Stimulated activated effector memory CD8-positive, alpha-beta T cell treated with anti-CD3 and anti-CD28 coated beads, Interleukin-12 subunit alpha, Interleukin-12 subunit beta, amount 100 ng/mL, for 72 hours (primary cell): ENCODE measurements around the gene SYT6.
"Not testable (repeated sequence)": the region's sequence is repeated elsewhere in the genome, so short reads cannot be mapped to it uniquely, and the experiment has no call there.

Experiments used
- ATAC-seq: fragments of 150-1000 bp; cut with Tn5 transposase; 2 replicates; pipeline ENCODE4 v1.10.0; 2021
- DNase-seq, 2 donors: peaks; one replicate each; pipeline ENCODE4 v3.0.0; 2021 to 2022; ENCODE audit warnings: low spot score in 2 of 2
- H3K27ac Mint-ChIP-seq: one replicate; pipeline ENCODE4 v1.8.0; 2022; ENCODE audit warnings: mild to moderate bottlenecking, mixed read lengths
- H3K36me3 Mint-ChIP-seq: one replicate; pipeline ENCODE4 v1.8.0; 2022; ENCODE audit warnings: mild to moderate bottlenecking, mixed read lengths
- H3K4me1 Mint-ChIP-seq: one replicate; pipeline ENCODE4 v1.8.0; 2022; ENCODE audit warnings: mixed read lengths
- H3K4me3 Mint-ChIP-seq: one replicate; pipeline ENCODE4 v1.8.0; 2022; ENCODE audit warnings: mild to moderate bottlenecking, mixed read lengths
- H3K9me3 Mint-ChIP-seq: one replicate; pipeline ENCODE4 v1.8.0; 2022; ENCODE audit warnings: mixed read lengths

SYT6 gene

DNA sequence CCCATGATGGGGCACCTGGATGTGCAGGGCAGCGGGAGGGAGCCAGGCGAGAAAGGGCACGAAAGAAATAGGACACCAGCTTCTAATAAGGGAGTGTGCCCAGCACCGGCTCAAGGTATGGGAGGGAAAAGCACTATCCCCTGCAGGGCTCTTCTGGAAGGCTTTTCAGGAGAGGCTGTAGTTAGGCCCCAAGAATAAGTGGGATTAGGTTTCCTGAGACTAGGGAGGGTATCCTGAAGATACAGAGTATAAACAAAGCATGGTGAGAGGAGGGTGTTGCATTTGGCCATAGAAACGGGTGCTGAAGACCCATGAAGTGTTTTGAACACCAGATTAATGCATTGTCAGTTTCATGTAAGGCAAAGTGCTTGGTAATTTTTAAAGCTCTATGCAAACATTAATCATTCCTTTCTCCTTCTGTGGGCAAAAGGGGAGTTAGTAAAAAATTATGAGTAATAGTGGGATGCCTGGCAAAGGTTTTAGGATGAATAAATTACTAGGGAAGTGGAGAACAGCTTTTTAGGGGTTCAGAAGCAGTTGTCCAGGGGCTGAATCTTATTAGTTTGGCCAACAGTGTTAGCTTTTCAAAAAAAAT lies 74.0 kb downstream of the SYT6 start:
- no peak overlapping the region for H3K27ac Mint-ChIP-seq
- peaks cover 14% of the 10 kb centered on the region for H3K4me1 Mint-ChIP-seq
- no peaks in the 10 kb centered on the region for H3K36me3 Mint-ChIP-seq
- no peak overlapping the region for H3K4me3 Mint-ChIP-seq
- ATAC-seq (no peak), DNase-seq (no peak)
- no peaks in the 10 kb centered on the region for H3K9me3 Mint-ChIP-seq

DNA sequence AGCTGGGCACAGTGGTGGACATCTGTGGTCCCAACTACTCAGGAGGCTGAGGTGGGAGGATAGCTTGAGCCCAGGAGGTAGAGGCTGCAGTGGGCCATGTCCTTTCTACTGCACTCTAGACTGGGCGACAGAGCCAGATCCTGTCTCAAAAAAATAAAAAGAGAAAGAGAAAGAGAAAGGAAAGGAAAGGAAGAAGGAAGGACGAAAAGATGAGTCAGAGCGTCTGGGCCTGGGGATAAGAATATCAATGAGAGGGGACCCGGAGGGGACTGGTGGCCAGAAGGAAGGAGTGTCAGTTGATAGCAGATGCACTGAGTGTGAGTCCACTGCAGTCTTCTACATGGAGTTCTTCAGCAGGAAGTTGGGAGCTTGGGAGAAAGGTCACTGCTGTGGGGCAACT lies 75.6 kb downstream of the SYT6 start:
- H3K9me3 Mint-ChIP-seq: peaks cover 3% of the 10 kb centered on the region

DNA sequence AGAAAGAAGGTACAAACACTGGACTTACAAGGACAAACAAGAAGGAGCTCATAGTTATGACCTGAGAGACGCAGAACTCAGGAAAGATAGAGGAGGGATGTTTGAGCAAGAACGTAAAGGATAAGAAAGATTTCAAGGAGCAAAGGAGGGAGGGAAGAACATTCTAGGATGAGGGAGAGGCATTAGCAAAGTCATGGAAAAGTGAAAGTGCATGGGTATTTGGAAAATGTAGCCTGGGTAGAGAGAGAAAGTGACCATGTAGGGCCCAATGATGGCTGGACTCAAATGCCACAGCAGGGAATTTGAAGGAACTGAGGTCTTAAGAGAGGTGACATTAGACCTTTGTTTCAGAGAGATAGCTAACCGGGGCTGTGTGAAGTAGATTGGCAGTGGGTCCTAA lies 76.5 kb downstream of the SYT6 start:
- Mint-ChIP-seq H3K36me3 (no peaks in the 10 kb centered on the region), H3K4me1 (peaks cover 14% of the 10 kb centered on the region), H3K9me3 (peaks cover 3% of the 10 kb centered on the region), H3K4me3 (no peak overlapping the region), H3K27ac (no peak overlapping the region)
- DNase-seq (no peak), ATAC-seq (no peak)

More for the DNA sequence above, 75.6 kb downstream of the SYT6 start:
- Mint-ChIP-seq H3K4me1 (peaks cover 14% of the 10 kb centered on the region), H3K4me3 (no peak overlapping the region), H3K36me3 (no peaks in the 10 kb centered on the region), H3K27ac (no peak overlapping the region)
- ATAC-seq (no peak), DNase-seq (no peak)

DNA sequence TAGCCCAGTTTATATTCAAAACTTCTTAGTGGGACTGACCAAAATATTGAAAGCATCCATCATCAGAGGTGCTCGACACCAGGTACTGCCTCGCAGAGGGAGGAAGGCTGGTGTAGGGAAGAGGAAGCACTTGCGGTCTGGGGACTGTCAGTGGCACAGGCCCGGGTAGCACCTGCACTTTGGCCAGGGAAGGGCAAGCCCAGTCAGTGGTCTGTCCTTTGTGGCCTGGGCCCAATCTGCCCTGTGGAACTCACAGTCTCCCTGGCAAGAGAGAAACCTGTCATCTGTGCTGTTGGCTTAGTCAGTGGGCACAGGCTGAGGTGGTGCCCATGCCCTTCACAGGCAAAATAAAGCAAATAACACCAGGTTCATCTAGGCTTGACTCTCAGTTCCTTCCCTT lies 77.4 kb downstream of the SYT6 start:
- DNase-seq: no peak
- peaks cover 14% of the 10 kb centered on the region for H3K4me1 Mint-ChIP-seq
- no peak overlapping the region for H3K27ac Mint-ChIP-seq
- ATAC-seq: no peak
- peaks cover 3% of the 10 kb centered on the region for H3K9me3 Mint-ChIP-seq
- no peak overlapping the region for H3K4me3 Mint-ChIP-seq
- no peaks in the 10 kb centered on the region for H3K36me3 Mint-ChIP-seq

DNA sequence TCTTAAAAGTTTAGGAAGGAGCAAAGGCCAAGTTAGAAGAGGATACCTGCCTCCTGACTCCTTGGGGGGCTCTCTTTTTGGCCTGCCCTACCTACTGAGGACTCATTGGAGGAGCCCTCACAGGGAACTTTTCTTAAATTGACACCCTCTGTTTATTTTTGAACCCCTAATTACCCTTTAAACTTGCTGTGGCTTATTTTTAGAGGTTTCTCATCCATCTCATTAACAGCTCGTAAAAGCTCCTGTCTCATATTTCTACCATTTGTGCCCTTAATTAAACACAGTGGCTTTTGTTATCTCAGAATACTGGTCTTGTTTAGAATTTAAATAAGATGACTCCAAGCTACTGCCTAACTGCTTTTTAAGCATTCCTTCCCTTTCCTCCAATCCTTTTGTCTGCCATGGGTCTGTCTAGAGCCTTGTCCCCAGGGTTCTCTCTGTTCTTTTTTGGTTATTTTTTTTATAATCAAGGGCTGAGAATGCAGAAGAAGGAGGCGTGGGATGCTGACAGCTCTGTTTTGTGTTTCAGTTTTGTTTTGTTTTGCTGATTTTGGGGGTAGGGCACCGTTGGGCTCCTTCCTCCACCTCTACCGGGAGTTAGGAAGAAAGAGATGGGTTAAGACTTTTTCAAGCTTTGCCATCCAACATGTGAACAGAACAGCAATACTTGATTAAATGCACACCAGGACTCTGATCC lies 78.0 kb downstream of the SYT6 start:
- Mint-ChIP-seq H3K27ac (peak overlapping the region; percentile 9), H3K36me3 (no peaks in the 10 kb centered on the region), H3K4me1 (peaks cover 14% of the 10 kb centered on the region), H3K9me3 (peaks cover 3% of the 10 kb centered on the region), H3K4me3 (no peak overlapping the region)
- DNase-seq: no peak
- no peak for ATAC-seq

DNA sequence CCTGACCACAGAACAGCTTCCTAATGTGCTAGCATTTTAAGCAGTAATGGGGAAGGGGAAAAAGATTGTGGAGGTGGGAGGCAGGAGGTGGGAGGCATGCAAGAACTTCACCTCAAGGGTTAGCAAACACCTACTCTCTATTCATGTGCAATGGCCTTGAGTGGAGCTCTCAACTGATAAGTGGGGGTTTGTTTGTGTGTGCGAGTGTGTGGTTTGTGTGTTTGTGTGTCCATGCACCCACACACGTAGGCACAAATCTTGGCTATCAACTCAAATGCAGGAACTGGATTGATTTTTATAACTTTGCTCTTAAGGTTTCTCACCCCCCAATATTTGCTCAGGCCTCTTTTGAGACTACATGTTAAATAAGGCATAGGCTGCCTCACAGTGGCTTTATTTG lies 78.6 kb downstream of the SYT6 start:
- Mint-ChIP-seq H3K36me3 (no peaks in the 10 kb centered on the region), H3K4me1 (peaks cover 14% of the 10 kb centered on the region), H3K9me3 (peaks cover 3% of the 10 kb centered on the region), H3K27ac (no peak overlapping the region), H3K4me3 (no peak overlapping the region)
- ATAC-seq (no peak), DNase-seq (no peak)

DNA sequence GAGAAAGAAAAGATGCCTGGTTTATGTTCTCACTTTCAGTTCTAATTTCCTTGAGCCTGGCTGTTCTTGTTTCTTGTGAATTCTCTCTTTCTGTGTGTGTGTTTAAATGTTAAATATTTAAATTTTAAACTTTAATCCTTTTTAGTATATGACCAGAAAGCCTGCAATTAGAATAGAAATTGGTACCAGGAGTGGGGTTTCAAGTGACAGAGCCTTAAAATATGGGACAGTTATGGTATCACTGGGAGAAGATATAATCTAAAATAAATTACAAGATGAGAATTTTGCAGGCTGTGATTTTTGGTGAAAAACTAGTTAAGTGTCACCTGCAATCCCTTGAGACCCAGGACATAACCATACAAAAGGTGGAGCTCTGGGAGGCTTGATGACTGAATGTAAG lies 81.4 kb downstream of the SYT6 start:
- H3K4me3 Mint-ChIP-seq: no peak overlapping the region
- ATAC-seq: no peak
- H3K4me1 Mint-ChIP-seq: peaks cover 6% of the 10 kb centered on the region
- peaks cover 3% of the 10 kb centered on the region for H3K9me3 Mint-ChIP-seq
- no peaks in the 10 kb centered on the region for H3K36me3 Mint-ChIP-seq
- no peak overlapping the region for H3K27ac Mint-ChIP-seq
- no peak for DNase-seq

DNA sequence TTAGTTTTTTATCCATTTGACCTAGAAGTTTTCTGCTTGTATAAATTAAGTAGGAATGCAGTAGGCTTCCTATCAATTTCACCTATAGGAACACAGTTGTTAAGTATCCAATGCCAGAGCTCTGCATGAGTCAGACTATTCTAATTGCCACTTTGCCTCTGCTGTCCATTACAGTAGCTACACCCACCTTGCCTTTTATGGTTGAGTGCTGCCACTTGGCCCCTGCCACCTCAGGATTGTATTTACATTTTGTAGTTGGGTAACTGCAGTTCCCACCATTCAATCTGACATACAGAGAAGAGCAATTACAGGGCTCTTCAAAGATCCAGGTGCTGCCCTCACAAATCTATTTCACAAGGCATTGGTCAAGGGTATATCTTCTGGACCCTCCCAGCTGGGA lies 83.9 kb downstream of the SYT6 start:
- not testable (repeated sequence) for DNase-seq, H3K4me3 Mint-ChIP-seq, H3K27ac Mint-ChIP-seq, H3K9me3 Mint-ChIP-seq, H3K4me1 Mint-ChIP-seq, H3K36me3 Mint-ChIP-seq, ATAC-seq

DNA sequence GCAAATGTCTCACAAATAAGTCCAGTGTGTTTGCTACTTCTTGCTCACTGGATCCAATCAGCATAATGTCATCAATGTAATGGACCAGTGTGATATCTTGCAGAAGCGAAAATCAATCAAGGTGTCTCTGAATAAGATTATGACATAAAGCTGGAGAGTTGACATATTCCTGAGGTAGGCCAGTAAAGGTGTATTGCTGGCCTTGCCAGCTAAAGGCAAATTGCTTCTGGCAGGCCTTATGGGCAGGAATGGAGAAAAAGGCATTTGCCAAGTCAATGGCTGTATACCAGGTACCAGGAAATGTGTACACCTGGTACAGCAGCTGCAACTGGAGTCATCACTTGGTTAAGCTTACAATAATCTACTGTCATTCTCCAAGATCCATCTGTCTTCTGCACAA lies 85.0 kb downstream of the SYT6 start:
- H3K4me1 Mint-ChIP-seq, DNase-seq, H3K36me3 Mint-ChIP-seq, H3K4me3 Mint-ChIP-seq, ATAC-seq, H3K27ac Mint-ChIP-seq, H3K9me3 Mint-ChIP-seq: not testable (repeated sequence)

DNA sequence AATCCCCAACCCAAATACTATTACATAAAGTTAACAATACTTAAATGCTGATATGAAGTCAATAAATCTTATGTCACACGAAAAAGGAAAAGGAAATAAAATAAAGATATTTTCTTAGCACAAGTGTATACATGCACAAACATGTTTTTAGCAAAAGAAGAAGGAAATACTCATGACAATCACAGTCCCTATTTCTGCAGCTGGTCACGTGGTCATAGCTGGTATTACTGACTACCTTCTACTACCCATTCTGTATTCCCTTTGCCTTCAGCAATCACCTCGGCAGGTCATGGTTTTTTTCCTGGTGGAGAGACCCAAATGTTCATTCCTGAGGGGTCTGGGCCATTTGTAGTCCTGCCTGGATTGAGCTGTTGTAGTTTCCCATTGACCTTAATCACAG lies 88.0 kb downstream of the SYT6 start:
- not testable (repeated sequence) for DNase-seq, H3K9me3 Mint-ChIP-seq, H3K4me3 Mint-ChIP-seq, H3K4me1 Mint-ChIP-seq, ATAC-seq, H3K36me3 Mint-ChIP-seq, H3K27ac Mint-ChIP-seq

DNA sequence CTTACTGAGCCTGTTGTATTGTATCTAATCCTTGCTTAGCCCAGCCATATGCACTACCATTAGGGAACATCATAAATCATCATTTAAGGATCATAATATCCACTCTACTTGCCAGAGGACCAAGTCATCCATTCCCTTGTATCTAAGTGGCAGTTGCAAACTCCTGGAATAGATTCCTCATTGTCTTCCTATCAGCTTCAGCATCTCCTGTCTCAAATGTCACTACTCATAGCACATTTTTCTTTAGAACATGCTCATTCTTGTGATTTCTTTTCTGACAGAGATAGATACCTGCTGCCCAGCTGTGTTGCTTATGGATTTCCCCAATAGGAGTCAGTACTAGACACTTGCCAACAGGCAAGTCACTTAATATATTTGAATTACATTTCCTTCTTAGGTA lies 90.1 kb downstream of the SYT6 start:
- H3K4me3 Mint-ChIP-seq: no peak overlapping the region
- H3K4me1 Mint-ChIP-seq: no peaks in the 10 kb centered on the region

DNA sequence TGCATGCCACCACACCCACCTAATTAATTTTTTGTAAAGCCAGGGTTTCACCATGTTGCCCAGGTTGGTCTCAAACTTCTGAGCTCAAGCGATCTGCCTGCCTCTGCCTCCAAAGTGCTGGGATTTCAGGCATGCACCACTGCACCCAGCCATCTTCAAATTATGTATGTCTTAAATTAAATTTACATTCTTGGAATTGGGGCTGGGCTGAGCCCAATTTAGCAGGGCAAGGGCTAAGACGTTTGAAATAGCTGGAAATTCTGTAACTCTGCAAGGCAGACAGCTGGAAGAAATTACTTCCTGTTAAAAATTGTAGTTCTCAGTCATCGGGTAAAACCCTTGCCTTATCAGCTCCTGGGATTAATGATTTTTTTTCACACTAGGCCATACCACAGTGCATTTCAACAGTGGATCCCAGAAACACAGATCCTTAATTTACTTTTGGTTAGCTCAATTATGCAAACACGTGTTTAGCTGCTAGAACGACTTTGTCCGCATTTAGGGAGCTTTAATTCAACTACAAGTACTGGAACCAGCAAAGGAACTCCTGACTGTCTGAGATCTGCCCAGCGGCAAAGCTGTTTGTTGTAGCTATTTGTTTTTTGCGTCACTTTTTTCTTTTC lies 91.1 kb downstream of the SYT6 start:
- Mint-ChIP-seq H3K4me3 (no peak overlapping the region), H3K36me3 (no peaks in the 10 kb centered on the region), H3K4me1 (no peaks in the 10 kb centered on the region), H3K27ac (no peak overlapping the region), H3K9me3 (no peaks in the 10 kb centered on the region)
- ATAC-seq (no peak), DNase-seq (no peak)

More for the DNA sequence above, 90.1 kb downstream of the SYT6 start:
- no peaks in the 10 kb centered on the region for H3K36me3 Mint-ChIP-seq
- no peak overlapping the region for H3K27ac Mint-ChIP-seq
- no peaks in the 10 kb centered on the region for H3K9me3 Mint-ChIP-seq
- ATAC-seq: no peak
- no peak for DNase-seq

DNA sequence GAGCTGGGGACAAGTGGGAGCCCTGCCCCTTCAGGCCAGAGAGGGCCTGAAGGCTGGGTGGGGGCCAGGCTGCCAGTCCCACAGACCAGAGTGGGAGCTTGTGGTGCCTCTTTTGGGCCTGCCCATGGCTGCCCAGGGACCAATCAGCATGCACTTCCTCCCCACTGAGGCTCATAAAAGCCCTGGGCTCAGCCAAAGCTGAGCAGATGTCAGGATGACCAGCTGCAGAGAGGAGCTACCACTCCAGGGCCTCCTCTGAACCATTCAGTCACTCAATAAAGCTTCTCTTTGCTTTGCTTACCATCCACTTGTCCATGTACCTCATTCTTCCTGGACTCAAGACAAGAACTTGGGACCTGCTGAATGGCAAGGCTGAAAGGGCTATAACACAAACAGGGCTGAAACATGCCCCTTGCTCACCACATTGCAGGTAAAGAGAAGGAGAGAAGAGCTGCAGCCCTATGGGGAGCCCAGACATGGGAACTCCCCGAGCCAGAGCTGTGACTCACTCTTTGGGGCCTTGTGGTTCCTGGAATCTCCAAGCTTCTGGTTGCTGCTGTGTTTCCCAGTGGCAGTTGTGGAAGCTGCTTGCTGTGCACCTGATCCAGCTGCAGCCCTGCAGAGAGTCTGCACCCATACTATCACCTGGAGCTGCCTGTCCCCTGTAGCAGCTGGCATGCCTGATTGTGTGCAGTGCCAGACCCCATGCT lies 92.4 kb downstream of the SYT6 start:
- H3K4me3 Mint-ChIP-seq: no peak overlapping the region
- no peaks in the 10 kb centered on the region for H3K4me1 Mint-ChIP-seq
- H3K9me3 Mint-ChIP-seq: peaks cover 1% of the 10 kb centered on the region
- ATAC-seq (peak; percentile 21), DNase-seq (no peak)
- H3K27ac Mint-ChIP-seq: no peak overlapping the region
- H3K36me3 Mint-ChIP-seq: no peaks in the 10 kb centered on the region

DNA sequence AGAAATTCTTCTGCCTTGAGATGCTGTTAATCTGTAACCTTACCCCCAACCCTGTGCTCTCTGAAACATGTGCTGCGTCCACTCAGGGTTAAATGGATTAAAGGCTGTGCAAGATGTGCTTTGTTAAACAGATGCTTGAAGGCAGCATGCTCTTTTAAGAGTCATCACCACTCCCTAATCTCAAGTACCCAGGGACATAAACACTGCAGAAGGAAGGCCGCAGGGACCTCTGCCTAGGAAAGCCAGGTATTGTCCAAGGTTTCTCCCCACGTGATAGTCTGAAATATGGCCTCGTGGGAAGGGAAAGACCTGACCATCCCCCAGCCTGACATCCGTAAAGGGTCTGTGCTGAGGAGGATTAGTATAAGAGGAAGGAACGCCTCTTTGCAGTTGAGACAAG lies 95.4 kb downstream of the SYT6 start:
- H3K36me3 Mint-ChIP-seq, ATAC-seq, H3K4me1 Mint-ChIP-seq, H3K9me3 Mint-ChIP-seq, DNase-seq, H3K4me3 Mint-ChIP-seq, H3K27ac Mint-ChIP-seq: not testable (repeated sequence)

DNA sequence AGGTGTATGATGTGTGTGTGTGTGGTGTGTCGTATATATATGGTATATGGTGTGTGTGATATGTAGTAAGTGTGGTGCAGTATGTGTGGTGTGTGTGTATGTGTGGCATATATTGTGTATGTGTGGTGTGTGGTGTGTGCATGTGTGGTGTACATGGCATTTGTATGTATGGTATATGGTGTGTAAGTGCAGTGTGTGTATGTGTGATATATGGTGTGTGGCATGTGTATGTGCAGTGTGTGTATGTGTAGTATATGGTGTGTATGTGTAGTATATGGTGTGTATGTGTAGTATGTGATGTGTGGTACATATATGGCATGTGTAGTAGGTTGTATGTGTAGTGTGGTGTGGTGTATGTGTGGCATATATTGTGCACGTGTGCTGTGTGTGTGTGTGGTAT lies 99.5 kb downstream of the SYT6 start:
- H3K9me3 Mint-ChIP-seq: peaks cover 3% of the 10 kb centered on the region
- H3K4me3 Mint-ChIP-seq: no peak overlapping the region
- no peak for ATAC-seq
- no peaks in the 10 kb centered on the region for H3K4me1 Mint-ChIP-seq
- no peak for DNase-seq
- no peak overlapping the region for H3K27ac Mint-ChIP-seq
- H3K36me3 Mint-ChIP-seq: no peaks in the 10 kb centered on the region

DNA sequence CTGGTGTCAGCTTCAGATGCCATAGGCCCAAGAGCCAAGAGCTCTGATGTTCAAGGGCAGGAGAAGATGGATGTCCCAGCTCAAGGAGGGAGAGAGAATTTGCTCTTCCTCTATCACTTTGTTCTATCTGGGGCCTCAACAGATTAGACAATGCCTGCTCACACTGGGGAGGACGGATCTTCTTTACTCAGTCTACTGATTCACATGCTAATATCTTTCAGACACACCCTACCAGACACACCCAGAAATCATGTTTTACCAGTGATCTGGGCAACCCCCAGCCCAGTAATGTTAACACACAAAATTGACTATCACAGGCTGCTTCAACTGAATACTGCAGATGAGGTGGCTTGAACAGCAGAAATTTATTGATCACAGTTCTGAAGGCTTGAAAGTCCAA lies 105.4 kb downstream of the SYT6 start:
- peaks cover 3% of the 10 kb centered on the region for H3K9me3 Mint-ChIP-seq
- no peak overlapping the region for H3K4me3 Mint-ChIP-seq
- DNase-seq (no peak), ATAC-seq (no peak)
- H3K4me1 Mint-ChIP-seq: no peaks in the 10 kb centered on the region
- H3K36me3 Mint-ChIP-seq: no peaks in the 10 kb centered on the region
- no peak overlapping the region for H3K27ac Mint-ChIP-seq
